HFF-Myc (cell line): ENCODE measurements around the gene RFX2.

ENCODE experiments used
- DNase-seq: peaks from one replicate; pipeline ENCODE4 v3.0.0-alpha.2; 2011; ENCODE audit warnings: low read depth; ENCODE audit errors: extremely low read depth
- H3K4me3 ChIP-seq: replicated peaks from 2 replicates; pipeline ENCODE4 v1.5.1; 2011; ENCODE audit warnings: low read depth, mild to moderate bottlenecking, control low read depth, low read length
- CTCF ChIP-seq: IDR thresholded peaks from 2 replicates; pipeline ENCODE4 v1.5.1; 2012; ENCODE audit warnings: mild to moderate bottlenecking, low read depth, low read length, control low read depth; ENCODE audit errors: missing control alignments

RFX2 gene

GRCh38 chr19:5971714-5972354 is 138.5 kb downstream of the RFX2 start:
- H3K4me3 ChIP-seq: no peak overlapping the region
- TF ChIP-seq CTCF: no peak
- no peak for DNase-seq

GRCh38 chr19:5969476-5969875 is 140.8 kb downstream of the RFX2 start:
- TF ChIP-seq CTCF: no peak
- DNase-seq: no peak
- no peak overlapping the region for H3K4me3 ChIP-seq

- no peak for DNase-seq
- H3K4me3 ChIP-seq: no peak overlapping the region
- TF ChIP-seq CTCF: no peak
Measured at GRCh38 chr19:5968431-5969373, 141.6 kb downstream of the RFX2 start.

GRCh38 chr19:5967994-5968430 is 142.3 kb downstream of the RFX2 start:
- peak; percentile 60 for DNase-seq
- peak; percentile 91 for TF ChIP-seq CTCF
- H3K4me3 ChIP-seq: no peak overlapping the region

GRCh38 chr19:5967571-5967970 is 142.7 kb downstream of the RFX2 start:
- H3K4me3 ChIP-seq: no peak overlapping the region
- no peak for DNase-seq
- no peak for TF ChIP-seq CTCF

- no peak for TF ChIP-seq CTCF
- DNase-seq: no peak
- no peak overlapping the region for H3K4me3 ChIP-seq
Measured at GRCh38 chr19:5966941-5967340, 143.4 kb downstream of the RFX2 start.
